Calu3 (cell line): Measurements from ENCODE around the gene LY6G5B. TPM values are rescaled to one million over a fixed set of nuclear protein-coding genes. Genes with fewer than 3 reads are reported as not detected.

Source experiments
- BruUV-seq: library from RNA; stranded (reverse); fragments of 400-500 nt; replicated peaks from 2 replicates; lab custom pipeline; 2021; lab: Mats Ljungman, UMichigan
- CTCF ChIA-PET: fragments of 300-600 bp; sonication (Branson Sonifier 250); formaldehyde crosslinking; loops from one replicate; lab custom pipeline; 2022; ENCODE audit warnings: antibody characterized with exemption; lab: Charles Lee
- DNase-seq: peaks from one replicate; pipeline ENCODE4 v3.0.0; 2022
- H3K27ac Mint-ChIP-seq: one replicate; pipeline ENCODE4 v1.8.0; 2022; ENCODE audit warnings: mixed read lengths; ENCODE audit not compliant: unreplicated experiment
- H3K27me3 Mint-ChIP-seq: one replicate; pipeline ENCODE4 v1.8.0; 2022; ENCODE audit warnings: mixed read lengths; ENCODE audit not compliant: unreplicated experiment
- H3K36me3 Mint-ChIP-seq: one replicate; pipeline ENCODE4 v1.8.0; 2022; ENCODE audit warnings: mild to moderate bottlenecking, moderate library complexity, mixed read lengths; ENCODE audit not compliant: insufficient read depth, unreplicated experiment
- H3K4me1 Mint-ChIP-seq: one replicate; pipeline ENCODE4 v1.8.0; 2022; ENCODE audit warnings: mild to moderate bottlenecking, low read depth, mixed read lengths; ENCODE audit not compliant: unreplicated experiment
- H3K4me3 Mint-ChIP-seq: one replicate; pipeline ENCODE4 v1.8.0; 2022; ENCODE audit warnings: mild to moderate bottlenecking, low read depth, moderate library complexity, mixed read lengths; ENCODE audit not compliant: unreplicated experiment
- H3K9me3 Mint-ChIP-seq: one replicate; pipeline ENCODE4 v1.8.0; 2022; ENCODE audit warnings: low read depth, mixed read lengths; ENCODE audit not compliant: unreplicated experiment
- CTCF ChIP-seq: fragments of 200-600 bp; IDR thresholded peaks from one replicate; pipeline ENCODE4 v1.8.0; 2022; ENCODE audit warnings: antibody characterized with exemption; ENCODE audit not compliant: unreplicated experiment
- intact Hi-C: fragments of 100-400 bp; cut with micrococcal nuclease; formaldehyde crosslinking; loops from one replicate; pipeline ENCODE4 v1.10.0; 2022; ENCODE audit not compliant: unreplicated experiment
- total RNA-seq: library from RNA; stranded (reverse); gene quantifications from 2 replicates; pipeline ENCODE4 v1.2.3, GENCODE V29; 2022

LY6G5B gene
- total RNA-seq, 1 experiment from 2014 or later, result 44.6 TPM

DNA sequence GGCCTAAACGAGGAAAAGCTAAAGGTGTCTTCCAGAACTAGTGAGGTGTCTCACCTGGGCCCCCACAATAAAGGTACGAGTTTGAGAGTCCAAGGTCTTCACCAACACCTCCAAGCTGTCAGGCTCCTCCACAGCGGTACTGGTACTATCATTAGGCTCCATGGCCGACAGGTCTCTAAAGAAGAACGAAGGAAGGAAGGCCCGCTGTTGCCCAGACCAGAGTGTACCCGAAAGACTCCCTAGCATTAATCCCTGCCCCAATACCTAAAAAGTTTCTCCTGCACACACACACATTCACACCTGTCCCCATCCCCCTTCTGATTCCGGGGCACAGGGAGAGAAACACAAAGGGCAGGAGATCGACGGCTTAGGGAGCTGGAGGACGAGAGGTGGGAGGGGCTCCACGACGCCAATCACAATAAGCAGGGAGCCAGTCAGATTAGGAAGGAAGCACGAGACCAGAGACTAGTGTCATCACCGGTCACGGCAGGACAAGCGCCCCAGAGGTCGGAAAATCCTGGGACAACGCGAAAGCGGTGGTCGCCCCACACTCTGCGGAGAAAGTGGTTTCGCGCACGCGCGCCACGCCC, 18.1 kb upstream of the LY6G5B start:
- peak; percentile 78 for DNase-seq
- CTCF ChIA-PET, result interaction anchor here (0.6 to 2.9 kb wide), 14 partner anchors 9 to 246 kb away, joined by 3 to 23 read pairs (median 3); partner anchors contain the start of genes ATP6V1G2, C6orf47, CSNK2B and EHMT2
- TF ChIP-seq CTCF, result no peak
- intact Hi-C loops, result loop anchor here (1.0 kb wide), 1 partner anchor 9 kb away; the partner anchor contains the start of gene C6orf47
- H3K27me3 Mint-ChIP-seq, result no peaks in the 10 kb centered on the region
- BruUV-seq, result no TSS peak
- H3K27ac Mint-ChIP-seq, result peak overlapping the region; percentile 92
- no peaks in the 10 kb centered on the region for H3K9me3 Mint-ChIP-seq
- H3K4me1 Mint-ChIP-seq, result peaks cover 41% of the 10 kb centered on the region
- peak overlapping the region; percentile 95 for H3K4me3 Mint-ChIP-seq
- H3K36me3 Mint-ChIP-seq, result peaks cover 84% of the 10 kb centered on the region

DNA sequence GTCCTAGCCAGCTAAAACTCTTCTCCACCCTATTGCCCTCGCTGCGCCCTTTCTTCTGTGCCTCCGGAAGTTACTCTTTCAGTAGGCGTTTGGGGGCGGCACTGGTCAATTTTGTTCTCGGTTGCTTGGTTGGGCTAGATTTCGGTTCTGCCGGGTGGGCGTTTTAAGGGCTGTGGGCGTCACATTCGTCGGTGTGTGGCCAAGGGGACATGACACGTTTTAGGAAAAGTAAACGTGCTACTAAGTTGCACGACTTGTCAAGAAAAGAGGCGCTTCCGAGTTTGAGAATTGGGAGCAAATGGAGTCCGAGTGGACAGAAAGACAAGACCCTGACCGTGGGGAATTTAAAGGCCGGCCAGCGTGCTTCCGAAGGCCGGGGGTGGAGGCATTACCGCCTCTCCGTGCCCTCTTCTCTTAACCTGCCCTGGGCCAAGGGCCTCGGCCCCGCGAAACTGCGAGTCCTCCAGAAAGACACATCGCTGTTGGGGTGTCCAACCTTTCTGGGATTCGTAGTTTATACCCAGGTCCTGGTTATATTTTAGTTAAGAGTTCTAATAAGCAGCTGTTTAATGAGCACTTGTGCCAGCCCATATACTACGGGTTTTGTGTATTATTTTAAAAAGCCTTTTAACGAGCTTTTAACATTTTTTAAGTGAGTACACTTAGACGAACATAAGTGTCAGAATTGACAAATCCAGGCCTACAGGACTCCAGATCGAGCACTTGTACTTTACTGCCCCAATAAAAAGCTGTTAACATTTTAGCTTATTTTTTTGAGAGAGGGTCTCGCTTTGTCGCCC, 16.7 kb upstream of the LY6G5B start:
- CTCF ChIA-PET, result interaction anchor here (0.5 to 2.9 kb wide), 11 partner anchors 12 to 478 kb away, joined by 3 to 23 read pairs (median 5); partner anchors contain the start of genes CSNK2B and GPANK1
- TSS peak; percentile 91 for BruUV-seq
- Mint-ChIP-seq H3K9me3 (no peaks in the 10 kb centered on the region), H3K27me3 (no peaks in the 10 kb centered on the region), H3K36me3 (peaks cover 80% of the 10 kb centered on the region), H3K4me3 (peak overlapping the region; percentile 95), H3K27ac (peak overlapping the region; percentile 92), H3K4me1 (peaks cover 50% of the 10 kb centered on the region)
- intact Hi-C loops, result loop anchor here (1.0 kb wide), 1 partner anchor 7 kb away; the partner anchor contains the start of gene C6orf47
- TF ChIP-seq CTCF, result no peak
- no peak for DNase-seq

GRCh38 chr6:31654574-31655348, 15.0 kb upstream of the LY6G5B start:
- peaks cover 59% of the 10 kb centered on the region for H3K4me1 Mint-ChIP-seq
- no peak for TF ChIP-seq CTCF

More at GRCh38 chr6:31654574-31655348, 15.0 kb upstream of the LY6G5B start:
- intact Hi-C loops, result no loop called here
- Mint-ChIP-seq H3K9me3 (no peaks in the 10 kb centered on the region), H3K27ac (no peak overlapping the region), H3K4me3 (no peak overlapping the region), H3K36me3 (peaks cover 80% of the 10 kb centered on the region), H3K27me3 (no peaks in the 10 kb centered on the region)
- DNase-seq, result no peak
- BruUV-seq, result no TSS peak
- CTCF ChIA-PET, result interaction anchor here (0.7 to 1.2 kb wide), 4 partner anchors 21 to 122 kb away, joined by 3 to 6 read pairs (median 5); partner anchors contain the start of gene PRRC2A
